DND-41 (cell line): ENCODE results near the gene CYCS.

Experiments
- ATAC-seq: fragments of 200-7000 bp; cut with Tn5 transposase; 3 replicates; pipeline ENCODE4 v1.9.1; 2021; ENCODE audit warnings: low read depth; ENCODE audit not compliant: insufficient read depth
- DNase-seq: peaks from one replicate; pipeline ENCODE4 v3.0.0-alpha.2; 2020
- H2AFZ ChIP-seq: 2 replicates; pipeline ENCODE4 v1.6.0; 2012; ENCODE audit warnings: low read depth, low read length
- H3K27ac ChIP-seq: 2 replicates; pipeline ENCODE4 v1.5.1; 2012; ENCODE audit warnings: low read length, inconsistent platforms
- H3K27me3 ChIP-seq: fragments of 200-600 bp; sonication (generic); 2 replicates; pipeline ENCODE4 v1.6.0; 2012; ENCODE audit warnings: low read length, mild to moderate bottlenecking, inconsistent platforms; ENCODE audit not compliant: insufficient read depth, poor library complexity
- H3K36me3 ChIP-seq: 2 replicates; pipeline ENCODE4 v1.5.1; 2012; ENCODE audit warnings: low read length, inconsistent platforms; ENCODE audit not compliant: insufficient read depth
- H3K4me1 ChIP-seq: 2 replicates; pipeline ENCODE4 v1.5.1; 2012; ENCODE audit warnings: mild to moderate bottlenecking, low read length; ENCODE audit not compliant: insufficient read depth
- H3K4me2 ChIP-seq: 2 replicates; pipeline ENCODE4 v1.6.0; 2012; ENCODE audit warnings: mild to moderate bottlenecking, moderate library complexity, low read length, inconsistent platforms; ENCODE audit not compliant: insufficient read depth
- H3K4me3 ChIP-seq, 2 experiments: fragments of 200-600 bp in 1 of 2; shearing (Covaris generic) in 1 of 2; 2 replicates each; pipeline ENCODE4 v1.5.1; 2012 to 2016; ENCODE audit warnings: inconsistent platforms in 2 of 2, low read length in 2 of 2, mild to moderate bottlenecking in 2 of 2, low read depth in 1 of 2, moderate library complexity in 1 of 2
- H3K79me2 ChIP-seq: 2 replicates; pipeline ENCODE4 v1.6.0; 2012; ENCODE audit warnings: low read length, inconsistent platforms; ENCODE audit not compliant: insufficient read depth
- H3K9ac ChIP-seq: 2 replicates; pipeline ENCODE4 v1.6.0; 2012; ENCODE audit warnings: low read depth, mild to moderate bottlenecking, inconsistent platforms, low read length, moderate library complexity
- H3K9me3 ChIP-seq: 2 replicates; pipeline ENCODE4 v1.5.1; 2012; ENCODE audit warnings: low read length, moderate library complexity, mild to moderate bottlenecking, inconsistent platforms; ENCODE audit not compliant: insufficient read depth, severe bottlenecking
- H4K20me1 ChIP-seq: 2 replicates; pipeline ENCODE4 v1.6.0; 2012; ENCODE audit warnings: low read length; ENCODE audit not compliant: insufficient read depth
- CTCF ChIP-seq: IDR thresholded peaks from 2 replicates; pipeline ENCODE4 v1.5.1; 2012; ENCODE audit warnings: borderline replicate concordance, low read length, moderate library complexity, mild to moderate bottlenecking; ENCODE audit not compliant: poor library complexity, severe bottlenecking; ENCODE audit errors: extremely low read depth
- EZH2 ChIP-seq: IDR thresholded peaks from 3 replicates; pipeline ENCODE4 v1.6.1; 2012; ENCODE audit warnings: borderline replicate concordance, low read depth, mild to moderate bottlenecking, moderate library complexity, low read length, inconsistent platforms; ENCODE audit not compliant: severe bottlenecking

The CYCS gene

GRCh38 chr7:25125137-25125946 lies at the start of gene CYCS:
TSS of gene CYCS (minus strand) at chr7:25125260. CDS start at chr7:25124119, 1,141 bp downstream.
- peak; percentile 95 for ATAC-seq
- Histone ChIP-seq H3K79me2 (peaks cover 33% of the 10 kb centered on the region), H3K9ac (peak within 1 kb of the TSS; percentile 61), H3K4me3 (peak within 1 kb of the TSS; percentile 42 to 64), H3K9me3 (no peaks in the 10 kb centered on the region), H3K4me1 (peaks cover 20% of the 10 kb centered on the region), H3K4me2 (peak within 1 kb of the TSS; percentile 93), H4K20me1 (peaks cover 15% of the 10 kb centered on the region; the same call in 1 of the 2 replicates), H3K27me3 (no peaks in the 10 kb centered on the region), H3K27ac (peak within 1 kb of the TSS; percentile 93), H3K36me3 (peaks cover 32% of the 10 kb centered on the region), H2AFZ (peak within 1 kb of the TSS; percentile 99)
- TF ChIP-seq EZH2 (no peak), CTCF (peak; percentile 7)
- peak; percentile 100 for DNase-seq

- Histone ChIP-seq H3K27ac (no peak overlapping the region), H3K4me2 (no peak overlapping the region), H3K9ac (no peak overlapping the region), H2AFZ (no peak overlapping the region), H3K4me1 (no peaks in the 10 kb centered on the region), H3K4me3 (no peak overlapping the region), H3K36me3 (no peaks in the 10 kb centered on the region), H3K27me3 (no peaks in the 10 kb centered on the region), H4K20me1 (no peaks in the 10 kb centered on the region), H3K79me2 (no peaks in the 10 kb centered on the region), H3K9me3 (no peaks in the 10 kb centered on the region)
- DNase-seq, result no peak
- TF ChIP-seq EZH2, result no peak
- ATAC-seq, result no peak
Measured at GRCh38 chr7:25173184-25173583, 48.1 kb upstream of the CYCS start.

GRCh38 chr7:25171516-25171915 lies 46.5 kb upstream of the CYCS start:
- Histone ChIP-seq H2AFZ (no peak overlapping the region), H4K20me1 (no peaks in the 10 kb centered on the region), H3K4me1 (no peaks in the 10 kb centered on the region), H3K9ac (no peak overlapping the region), H3K9me3 (no peaks in the 10 kb centered on the region), H3K4me3 (no peak overlapping the region), H3K36me3 (peaks cover 4% of the 10 kb centered on the region; the same call in 1 of the 2 replicates), H3K27me3 (no peaks in the 10 kb centered on the region), H3K79me2 (no peaks in the 10 kb centered on the region), H3K4me2 (no peak overlapping the region), H3K27ac (no peak overlapping the region)
- ATAC-seq (no peak), DNase-seq (no peak)
- TF ChIP-seq EZH2, result no peak
- no peak for TF ChIP-seq CTCF

- no peak overlapping the region for H3K4me3 ChIP-seq
- DNase-seq, result no peak
- H3K36me3 ChIP-seq, result peaks cover 4% of the 10 kb centered on the region; the same call in 1 of the 2 replicates
- no peaks in the 10 kb centered on the region for H3K27me3 ChIP-seq
- no peak overlapping the region for H3K27ac ChIP-seq
- no peak for TF ChIP-seq EZH2
- no peak for TF ChIP-seq CTCF
- H3K9ac ChIP-seq, result no peak overlapping the region
- ATAC-seq, result no peak
- H3K4me1 ChIP-seq, result no peaks in the 10 kb centered on the region
- H3K4me2 ChIP-seq, result no peak overlapping the region
- no peaks in the 10 kb centered on the region for H4K20me1 ChIP-seq
- H3K79me2 ChIP-seq, result no peaks in the 10 kb centered on the region
- no peaks in the 10 kb centered on the region for H3K9me3 ChIP-seq
- H2AFZ ChIP-seq, result no peak overlapping the region
Measured at GRCh38 chr7:25171071-25171470, 46.0 kb upstream of the CYCS start.
